ENCODE data around the gene ALPG. TPM values are rescaled to one million over a fixed set of nuclear protein-coding genes. Genes with fewer than 3 reads are reported as not detected.
"Not testable (repeated sequence)": the region's sequence is repeated elsewhere in the genome, so short reads cannot be mapped to it uniquely, and the experiment has no call there.

The ALPG gene
- total RNA-seq, 1 experiment from 2014 or later, result not detected

DNA sequence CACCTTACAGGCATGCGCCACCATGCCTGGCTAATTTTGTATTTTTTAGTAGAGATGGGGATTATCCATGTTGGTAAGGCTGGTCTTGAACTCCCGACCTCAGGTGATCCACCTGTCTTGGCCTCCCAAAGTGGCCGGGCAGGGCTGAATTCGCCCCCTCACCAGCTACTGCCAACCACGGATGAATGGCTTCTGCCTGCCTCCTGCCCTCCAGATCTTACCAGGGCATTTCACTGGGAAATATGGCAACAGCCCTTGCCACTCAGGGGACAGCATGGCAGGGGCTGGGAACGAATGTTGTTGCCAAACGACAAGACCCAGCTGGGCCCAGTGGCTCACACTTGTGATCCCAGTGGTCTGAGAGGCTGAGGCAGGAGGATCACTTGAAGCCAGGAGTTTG lies 29.9 kb upstream of the ALPG start:
- ChIA-PET CTCF (no interaction called here), POLR2A (ENCODE audit: low non-redundant PET) (no interaction called here)
- Histone ChIP-seq H3K27me3 (replicated peaks; ENCODE audit: insufficient read depth, low read depth, low read length, poor library complexity) (peaks cover 6% of the 10 kb centered on the region), H3K9me3 (ENCODE audit: low read depth, low read length, poor library complexity, severe bottlenecking) (no peaks in the 10 kb centered on the region), H3K4me1 (ENCODE audit: insufficient read depth, low read length, poor library complexity, severe bottlenecking) (no peaks in the 10 kb centered on the region), H3K36me3 (ENCODE audit: insufficient read depth, low read length, poor library complexity, severe bottlenecking) (no peaks in the 10 kb centered on the region), H3K27ac (ENCODE audit: low read depth, low read length, poor library complexity, severe bottlenecking) (no peak overlapping the region), H3K4me3 (ENCODE audit: low read depth, low read length, poor library complexity, severe bottlenecking) (no peak overlapping the region)
- intact Hi-C loops (cut with micrococcal nuclease; ENCODE audit: unreplicated experiment), result no loop called here
- no TSS peak for BruUV-seq (replicated peaks)
- no peak for DNase-seq (ENCODE audit: low spot score)
- TF ChIP-seq, protein P1, sequence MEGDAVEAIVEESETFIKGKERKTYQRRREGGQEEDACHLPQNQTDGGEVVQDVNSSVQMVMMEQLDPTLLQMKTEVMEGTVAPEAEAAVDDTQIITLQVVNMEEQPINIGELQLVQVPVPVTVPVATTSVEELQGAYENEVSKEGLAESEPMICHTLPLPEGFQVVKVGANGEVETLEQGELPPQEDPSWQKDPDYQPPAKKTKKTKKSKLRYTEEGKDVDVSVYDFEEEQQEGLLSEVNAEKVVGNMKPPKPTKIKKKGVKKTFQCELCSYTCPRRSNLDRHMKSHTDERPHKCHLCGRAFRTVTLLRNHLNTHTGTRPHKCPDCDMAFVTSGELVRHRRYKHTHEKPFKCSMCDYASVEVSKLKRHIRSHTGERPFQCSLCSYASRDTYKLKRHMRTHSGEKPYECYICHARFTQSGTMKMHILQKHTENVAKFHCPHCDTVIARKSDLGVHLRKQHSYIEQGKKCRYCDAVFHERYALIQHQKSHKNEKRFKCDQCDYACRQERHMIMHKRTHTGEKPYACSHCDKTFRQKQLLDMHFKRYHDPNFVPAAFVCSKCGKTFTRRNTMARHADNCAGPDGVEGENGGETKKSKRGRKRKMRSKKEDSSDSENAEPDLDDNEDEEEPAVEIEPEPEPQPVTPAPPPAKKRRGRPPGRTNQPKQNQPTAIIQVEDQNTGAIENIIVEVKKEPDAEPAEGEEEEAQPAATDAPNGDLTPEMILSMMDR (conservative IDR thresholded peaks at IDR 0.05; ENCODE audit: low read depth, low read length), result no peak
- TF ChIP-seq EZH2 (IDR thresholded peaks at IDR 0.05; ENCODE audit: borderline replicate concordance, low read depth, low read length, poor library complexity, severe bottlenecking), result no peak

DNA sequence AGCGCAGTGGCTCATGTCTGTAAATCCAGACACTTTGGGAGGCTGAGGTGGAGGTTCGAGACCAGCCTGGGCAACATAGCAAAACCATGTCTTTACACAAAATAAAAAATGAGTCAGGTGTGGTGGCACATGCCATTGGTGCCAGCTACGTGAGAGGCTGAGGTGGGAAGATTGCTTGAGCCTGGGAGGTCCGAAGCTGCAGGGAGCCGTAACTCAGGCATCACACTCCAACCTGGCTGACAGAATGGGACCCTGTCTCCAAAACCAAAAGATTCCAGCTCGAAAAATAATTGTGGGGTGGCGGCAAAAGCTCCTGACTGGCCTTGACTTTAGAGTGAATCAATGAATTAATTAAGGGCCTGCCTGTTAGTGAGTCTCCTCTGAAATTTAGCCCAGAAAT lies 29.3 kb upstream of the ALPG start:
- BruUV-seq (replicated peaks), result no TSS peak
- Histone ChIP-seq H3K4me3 (ENCODE audit: low read depth, low read length, poor library complexity, severe bottlenecking) (no peak overlapping the region), H3K9me3 (ENCODE audit: low read depth, low read length, poor library complexity, severe bottlenecking) (no peaks in the 10 kb centered on the region), H3K27me3 (replicated peaks; ENCODE audit: insufficient read depth, low read depth, low read length, poor library complexity) (peaks cover 12% of the 10 kb centered on the region), H3K36me3 (ENCODE audit: insufficient read depth, low read length, poor library complexity, severe bottlenecking) (no peaks in the 10 kb centered on the region), H3K27ac (ENCODE audit: low read depth, low read length, poor library complexity, severe bottlenecking) (no peak overlapping the region), H3K4me1 (ENCODE audit: insufficient read depth, low read length, poor library complexity, severe bottlenecking) (no peaks in the 10 kb centered on the region)
- TF ChIP-seq, protein P1 (conservative IDR thresholded peaks at IDR 0.05; ENCODE audit: low read depth, low read length), result no peak
- TF ChIP-seq EZH2 (IDR thresholded peaks at IDR 0.05; ENCODE audit: borderline replicate concordance, low read depth, low read length, poor library complexity, severe bottlenecking), result no peak
- ChIA-PET POLR2A (ENCODE audit: low non-redundant PET) (no interaction called here), CTCF (interaction anchor here (0.6 kb wide), 1 partner anchor 209 kb away, joined by 3 read pairs; no protein-coding TSS in a partner anchor)
- no peak for DNase-seq (ENCODE audit: low spot score)
- intact Hi-C loops (cut with micrococcal nuclease; ENCODE audit: unreplicated experiment), result no loop called here

DNA sequence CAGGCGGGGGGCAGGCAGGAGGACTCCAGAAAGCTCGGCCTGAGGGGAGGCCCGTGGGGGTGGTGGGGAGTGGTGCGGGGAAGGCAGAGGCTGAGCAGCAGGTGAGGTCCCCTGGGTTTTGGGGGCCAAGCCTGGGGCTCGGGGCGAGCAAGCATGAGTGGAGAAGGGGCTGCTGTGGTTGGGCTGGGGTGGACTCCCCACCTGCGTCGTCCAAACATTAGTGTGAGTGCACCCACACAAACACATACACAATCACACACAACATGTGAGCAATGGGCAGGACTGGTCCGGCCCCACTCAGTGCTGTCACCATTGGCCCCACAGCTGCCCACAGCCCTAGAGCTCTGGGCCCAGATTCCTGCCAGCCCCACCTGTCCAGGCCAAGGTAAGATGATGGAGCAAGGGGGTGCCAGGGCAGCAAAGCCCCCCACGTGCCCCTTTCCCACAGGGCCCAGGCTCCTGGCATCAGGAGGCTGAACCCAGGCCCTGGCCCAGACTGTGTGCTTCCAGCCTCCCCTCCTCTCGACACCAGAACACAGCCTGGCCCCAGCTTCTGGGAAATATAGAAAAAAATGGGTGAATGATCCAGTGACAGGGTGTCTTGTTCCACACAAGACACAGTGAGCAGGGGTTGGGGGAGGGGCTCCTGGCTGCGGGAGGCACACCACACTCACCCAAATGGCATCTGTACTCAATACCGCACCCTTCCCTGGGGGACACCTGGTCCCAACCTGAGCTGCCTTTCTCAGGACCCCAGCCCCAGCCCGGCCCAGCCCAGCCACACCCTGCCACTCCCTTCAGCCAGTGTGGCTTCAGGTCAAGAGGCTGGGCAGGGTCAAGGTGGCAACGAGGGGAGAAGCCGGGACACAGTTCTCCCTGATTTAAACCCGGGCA lies 28.6 kb upstream of the ALPG start:
- Histone ChIP-seq H3K27ac (ENCODE audit: low read depth, low read length, poor library complexity, severe bottlenecking) (no peak overlapping the region), H3K36me3 (ENCODE audit: insufficient read depth, low read length, poor library complexity, severe bottlenecking) (no peaks in the 10 kb centered on the region), H3K9me3 (ENCODE audit: low read depth, low read length, poor library complexity, severe bottlenecking) (no peaks in the 10 kb centered on the region), H3K27me3 (replicated peaks; ENCODE audit: insufficient read depth, low read depth, low read length, poor library complexity) (peaks cover 19% of the 10 kb centered on the region), H3K4me1 (ENCODE audit: insufficient read depth, low read length, poor library complexity, severe bottlenecking) (no peaks in the 10 kb centered on the region), H3K4me3 (ENCODE audit: low read depth, low read length, poor library complexity, severe bottlenecking) (no peak overlapping the region)
- intact Hi-C loops (cut with micrococcal nuclease; ENCODE audit: unreplicated experiment), result no loop called here
- ChIA-PET POLR2A (ENCODE audit: low non-redundant PET) (no interaction called here), CTCF (no interaction called here)
- no TSS peak for BruUV-seq (replicated peaks)
- DNase-seq (ENCODE audit: low spot score), result no peak
- no peak for TF ChIP-seq EZH2 (IDR thresholded peaks at IDR 0.05; ENCODE audit: borderline replicate concordance, low read depth, low read length, poor library complexity, severe bottlenecking)
- TF ChIP-seq, protein P1 (conservative IDR thresholded peaks at IDR 0.05; ENCODE audit: low read depth, low read length), result no peak

DNA sequence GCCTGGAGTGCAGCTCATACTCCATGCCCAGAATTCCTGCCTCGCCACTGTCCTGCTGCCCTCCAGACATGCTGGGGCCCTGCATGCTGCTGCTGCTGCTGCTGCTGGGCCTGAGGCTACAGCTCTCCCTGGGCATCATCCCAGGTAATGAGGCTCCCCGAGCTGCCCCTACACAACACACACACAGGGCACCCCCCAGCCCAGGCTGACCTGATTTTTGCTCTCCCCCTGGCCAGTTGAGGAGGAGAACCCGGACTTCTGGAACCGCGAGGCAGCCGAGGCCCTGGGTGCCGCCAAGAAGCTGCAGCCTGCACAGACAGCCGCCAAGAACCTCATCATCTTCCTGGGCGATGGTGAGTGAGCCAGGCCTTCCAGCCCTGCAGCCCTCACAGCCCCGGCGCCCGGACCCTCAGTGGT lies 27.9 kb upstream of the ALPG start, which contains the start of gene ALPP:
ALPP (plus strand) TSS at position 17 of the 417 bp plus-strand sequence; CDS start at position 69, 52 bp downstream.
- H3K27ac ChIP-seq (ENCODE audit: low read depth, low read length, poor library complexity, severe bottlenecking); H3K36me3 ChIP-seq (ENCODE audit: insufficient read depth, low read length, poor library complexity, severe bottlenecking); CTCF ChIA-PET; H3K4me1 ChIP-seq (ENCODE audit: insufficient read depth, low read length, poor library complexity, severe bottlenecking); H3K9me3 ChIP-seq (ENCODE audit: low read depth, low read length, poor library complexity, severe bottlenecking); intact Hi-C loops (cut with micrococcal nuclease; ENCODE audit: unreplicated experiment); DNase-seq (ENCODE audit: low spot score); BruUV-seq (replicated peaks); POLR2A ChIA-PET (ENCODE audit: low non-redundant PET); H3K4me3 ChIP-seq (ENCODE audit: low read depth, low read length, poor library complexity, severe bottlenecking): not testable (repeated sequence)
- H3K27me3 ChIP-seq (replicated peaks; ENCODE audit: insufficient read depth, low read depth, low read length, poor library complexity), result peaks cover 26% of the 10 kb centered on the region
